ENCODE measurements around the gene LEUTX. TPM values are rescaled to one million over a fixed set of nuclear protein-coding genes. Genes with fewer than 3 reads are reported as not detected.

The LEUTX gene
- total RNA-seq, 1 donor from 2014 or later, result not detected

DNA sequence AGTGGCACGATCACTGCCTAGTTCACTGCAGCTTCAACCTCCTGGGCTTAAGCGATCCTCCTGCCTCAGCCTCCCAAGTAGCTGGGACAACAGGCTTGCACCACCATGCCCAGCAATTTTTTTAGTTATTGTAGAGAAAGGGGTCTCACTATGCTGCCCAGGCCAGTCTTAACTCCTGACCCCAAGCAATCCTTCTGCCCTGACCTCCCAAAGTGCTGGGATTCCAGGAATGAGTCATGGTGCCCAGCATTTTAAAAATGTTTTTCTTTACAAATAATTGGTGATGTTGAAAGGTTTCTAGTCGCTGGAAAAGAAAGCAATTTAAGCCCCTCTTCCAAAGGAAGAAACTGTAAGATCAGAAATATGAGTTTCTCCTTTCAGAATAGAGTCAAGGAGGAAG, 35.9 kb downstream of the LEUTX start:
- Histone ChIP-seq H3K4me3 (no peak overlapping the region), H3K4me1 (no peaks in the 10 kb centered on the region), H3K79me2 (ENCODE audit: low read depth) (no peaks in the 10 kb centered on the region), H3F3A (ENCODE audit: low read depth) (no peaks in the 10 kb centered on the region), H3K27ac (no peak overlapping the region), H3K9me3 (ENCODE audit: low read depth) (no peaks in the 10 kb centered on the region), H4K20me1 (ENCODE audit: low read depth) (no peaks in the 10 kb centered on the region), H3K36me3 (no peaks in the 10 kb centered on the region), H3K4me2 (no peak overlapping the region), H2AFZ (replicated peaks) (no peak overlapping the region), H3K27me3 (no peaks in the 10 kb centered on the region), H3K9ac (no peak overlapping the region)
- Mint-ChIP-seq H3K4me1 (no peaks in the 10 kb centered on the region), H3K9me3 (no peaks in the 10 kb centered on the region), H3K27me3 (ENCODE audit: insufficient read depth, low read depth) (peaks cover 2% of the 10 kb centered on the region), H3K27ac (no peak overlapping the region), H3K36me3 (peaks cover 6% of the 10 kb centered on the region), H3K4me3 (no peak overlapping the region)
- DNase-seq (ENCODE audit: low spot score), result no peak
- no peak for TF ChIP-seq EZH2phosphoT487 (IDR thresholded peaks at IDR 0.05)
- TF ChIP-seq, protein P1, sequence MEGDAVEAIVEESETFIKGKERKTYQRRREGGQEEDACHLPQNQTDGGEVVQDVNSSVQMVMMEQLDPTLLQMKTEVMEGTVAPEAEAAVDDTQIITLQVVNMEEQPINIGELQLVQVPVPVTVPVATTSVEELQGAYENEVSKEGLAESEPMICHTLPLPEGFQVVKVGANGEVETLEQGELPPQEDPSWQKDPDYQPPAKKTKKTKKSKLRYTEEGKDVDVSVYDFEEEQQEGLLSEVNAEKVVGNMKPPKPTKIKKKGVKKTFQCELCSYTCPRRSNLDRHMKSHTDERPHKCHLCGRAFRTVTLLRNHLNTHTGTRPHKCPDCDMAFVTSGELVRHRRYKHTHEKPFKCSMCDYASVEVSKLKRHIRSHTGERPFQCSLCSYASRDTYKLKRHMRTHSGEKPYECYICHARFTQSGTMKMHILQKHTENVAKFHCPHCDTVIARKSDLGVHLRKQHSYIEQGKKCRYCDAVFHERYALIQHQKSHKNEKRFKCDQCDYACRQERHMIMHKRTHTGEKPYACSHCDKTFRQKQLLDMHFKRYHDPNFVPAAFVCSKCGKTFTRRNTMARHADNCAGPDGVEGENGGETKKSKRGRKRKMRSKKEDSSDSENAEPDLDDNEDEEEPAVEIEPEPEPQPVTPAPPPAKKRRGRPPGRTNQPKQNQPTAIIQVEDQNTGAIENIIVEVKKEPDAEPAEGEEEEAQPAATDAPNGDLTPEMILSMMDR (IDR thresholded peaks at IDR 0.05), result no peak
- no peak for TF ChIP-seq EZH2 (IDR thresholded peaks at IDR 0.05)

DNA sequence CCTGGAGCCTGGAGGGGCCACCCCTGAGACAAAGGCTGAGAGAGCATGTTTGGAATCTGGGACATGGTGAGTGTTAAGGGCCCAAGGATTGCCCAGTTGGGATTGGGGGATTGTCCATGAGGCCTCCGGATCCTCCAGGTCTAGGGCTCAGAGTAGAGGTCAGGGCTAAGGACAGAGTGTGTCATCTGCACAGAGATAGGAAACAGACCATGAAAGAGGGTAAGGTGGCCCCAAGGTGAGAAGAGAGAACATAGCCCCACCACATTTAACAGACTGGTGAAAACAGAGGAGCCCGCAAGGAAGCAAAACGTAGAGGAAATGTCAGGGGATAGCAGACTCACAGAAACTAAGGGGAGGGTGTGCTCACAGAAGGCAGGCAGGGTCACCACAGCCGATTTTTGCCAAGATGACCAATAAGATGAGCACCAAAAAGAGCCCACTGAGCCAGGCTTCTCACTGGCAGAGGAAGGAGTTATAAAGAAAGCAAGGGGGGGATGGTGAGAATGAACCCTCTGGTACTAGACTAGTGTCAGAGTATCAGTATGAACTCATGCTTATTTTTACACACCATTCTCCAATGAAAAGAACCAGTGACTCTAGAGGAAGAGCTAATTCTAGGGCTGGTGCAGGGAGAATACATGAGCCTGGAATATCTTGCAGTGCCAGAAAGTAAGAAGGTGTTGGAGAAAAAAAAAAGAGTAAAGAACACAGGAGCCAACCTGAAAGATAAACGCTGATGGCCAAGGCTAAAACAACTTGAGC, 37.8 kb downstream of the LEUTX start:
- Histone ChIP-seq H4K20me1 (ENCODE audit: low read depth) (no peaks in the 10 kb centered on the region), H3K4me2 (no peak overlapping the region), H3K36me3 (no peaks in the 10 kb centered on the region), H3K4me3 (no peak overlapping the region), H3K9me3 (ENCODE audit: low read depth) (no peaks in the 10 kb centered on the region), H3F3A (ENCODE audit: low read depth) (no peaks in the 10 kb centered on the region), H3K4me1 (no peaks in the 10 kb centered on the region), H3K27ac (no peak overlapping the region), H2AFZ (replicated peaks) (no peak overlapping the region), H3K79me2 (ENCODE audit: low read depth) (no peaks in the 10 kb centered on the region), H3K27me3 (no peaks in the 10 kb centered on the region), H3K9ac (no peak overlapping the region)
- peaks cover 2% of the 10 kb centered on the region for H3K27me3 Mint-ChIP-seq (ENCODE audit: insufficient read depth, low read depth)
- no peaks in the 10 kb centered on the region for H3K4me1 Mint-ChIP-seq
- no peak overlapping the region for H3K4me3 Mint-ChIP-seq
- DNase-seq (ENCODE audit: low spot score), result no peak
- no peaks in the 10 kb centered on the region for H3K9me3 Mint-ChIP-seq
- H3K27ac Mint-ChIP-seq, result no peak overlapping the region
- peaks cover 6% of the 10 kb centered on the region for H3K36me3 Mint-ChIP-seq
- TF ChIP-seq EZH2 (IDR thresholded peaks at IDR 0.05) (no peak), EZH2phosphoT487 (IDR thresholded peaks at IDR 0.05) (no peak)
- TF ChIP-seq, protein P1 (IDR thresholded peaks at IDR 0.05), result no peak

DNA sequence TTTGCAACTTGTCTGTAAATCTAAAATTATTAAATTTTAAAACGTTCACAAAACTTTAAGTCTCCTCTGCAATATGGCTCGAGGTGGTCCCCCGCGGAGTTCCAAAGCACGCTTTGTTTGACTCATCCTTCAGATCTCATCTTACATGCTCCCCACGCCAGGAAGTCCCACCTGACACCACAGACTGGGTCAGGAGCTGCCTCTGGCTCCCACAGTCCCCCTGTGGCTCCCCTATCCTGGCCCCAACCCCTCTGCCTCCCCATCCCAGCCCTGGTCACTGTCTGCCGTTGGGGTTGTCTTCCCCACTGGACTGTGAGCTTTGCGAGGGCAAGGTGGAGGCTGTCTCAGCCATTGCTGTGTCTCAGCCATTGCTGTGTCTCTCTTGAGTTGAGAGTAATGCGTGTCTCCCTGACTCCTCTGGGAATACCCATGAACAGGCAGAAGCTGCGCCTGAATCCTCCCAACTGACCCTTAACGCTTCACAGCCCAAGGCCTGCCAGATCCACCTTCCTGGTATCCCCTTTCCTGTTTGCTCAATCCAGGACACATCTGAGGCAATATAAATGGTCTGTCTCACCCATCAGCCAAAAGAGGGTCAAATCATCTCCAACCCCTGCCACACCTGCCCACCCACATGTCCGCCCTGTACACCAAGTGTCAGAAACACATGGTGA, 39.4 kb downstream of the LEUTX start:
- Histone ChIP-seq H2AFZ (replicated peaks) (no peak overlapping the region), H3K27ac (no peak overlapping the region), H4K20me1 (ENCODE audit: low read depth) (no peaks in the 10 kb centered on the region), H3K4me2 (no peak overlapping the region), H3K4me1 (no peaks in the 10 kb centered on the region), H3F3A (ENCODE audit: low read depth) (no peaks in the 10 kb centered on the region), H3K9me3 (ENCODE audit: low read depth) (no peaks in the 10 kb centered on the region), H3K36me3 (no peaks in the 10 kb centered on the region), H3K79me2 (ENCODE audit: low read depth) (no peaks in the 10 kb centered on the region), H3K9ac (no peak overlapping the region), H3K27me3 (no peaks in the 10 kb centered on the region), H3K4me3 (no peak overlapping the region)
- Mint-ChIP-seq H3K4me1 (no peaks in the 10 kb centered on the region), H3K36me3 (peaks cover 6% of the 10 kb centered on the region), H3K27me3 (ENCODE audit: insufficient read depth, low read depth) (peaks cover 2% of the 10 kb centered on the region), H3K27ac (peak overlapping the region; percentile 17), H3K4me3 (no peak overlapping the region), H3K9me3 (no peaks in the 10 kb centered on the region)
- DNase-seq (ENCODE audit: low spot score), result no peak
- TF ChIP-seq, protein P1 (IDR thresholded peaks at IDR 0.05), result no peak
- TF ChIP-seq EZH2 (IDR thresholded peaks at IDR 0.05) (no peak), EZH2phosphoT487 (IDR thresholded peaks at IDR 0.05) (no peak)

Data from neural progenitor cell (in vitro differentiated cells).